ENCODE results near the gene TMEM41A.
"Not testable (repeated sequence)": the region's sequence is repeated elsewhere in the genome, so short reads cannot be mapped to it uniquely, and the experiment has no call there.

Gene TMEM41A

DNA sequence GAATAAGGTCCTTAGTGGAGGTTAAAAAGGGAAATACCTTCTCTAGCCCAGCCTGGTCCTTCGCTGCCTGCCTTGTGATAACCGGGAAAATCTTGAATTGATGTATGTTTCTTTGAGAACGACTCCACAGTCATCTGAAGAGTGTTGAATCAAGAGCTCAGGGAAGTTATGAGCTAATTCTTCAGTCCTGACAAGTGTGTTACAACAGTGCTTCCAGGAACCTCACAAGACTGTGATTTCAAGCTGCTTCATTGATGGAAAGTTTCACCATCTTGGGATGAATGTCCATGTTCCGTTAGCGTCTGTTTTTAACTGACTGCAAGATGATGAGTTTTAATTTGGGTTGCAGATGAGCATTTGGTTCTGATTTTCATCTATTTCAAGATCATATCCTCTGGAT, 12.4 kb downstream of the TMEM41A start:
- no peak for FAIRE-seq

- no peak for FAIRE-seq
These were observed 14.5 kb downstream of the TMEM41A start for GRCh38 chr3:185484296-185484695.

- FAIRE-seq: no peak
These were observed 19.4 kb downstream of the TMEM41A start for GRCh38 chr3:185479373-185479945.

- no peak for FAIRE-seq
These were observed 21.5 kb downstream of the TMEM41A start for GRCh38 chr3:185477316-185477715.

DNA sequence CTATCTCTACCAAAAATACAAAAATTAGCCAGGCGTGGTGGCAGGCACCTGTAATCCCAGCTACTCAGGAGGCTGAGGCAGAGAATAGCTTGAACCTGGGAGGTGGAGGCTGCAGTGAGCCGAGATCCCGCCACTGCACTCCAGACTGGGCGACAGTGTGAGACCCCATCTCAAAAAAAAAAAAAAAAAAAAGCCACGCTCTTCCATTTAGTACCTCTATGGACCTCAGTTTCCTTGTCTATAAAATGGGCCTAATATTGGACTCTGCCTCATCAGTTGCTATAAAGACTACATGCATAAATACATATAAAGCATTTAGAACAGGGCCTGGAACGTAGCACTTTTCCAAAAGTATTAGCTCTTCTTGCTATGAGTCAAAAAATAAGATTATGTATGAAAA, 23.9 kb downstream of the TMEM41A start:
- not testable (repeated sequence) for FAIRE-seq

GRCh38 chr3:185473290-185473815, 25.5 kb downstream of the TMEM41A start:
- FAIRE-seq: no peak

- no peak for FAIRE-seq
These were observed 28.5 kb downstream of the TMEM41A start for GRCh38 chr3:185470323-185470722.

GRCh38 chr3:185469542-185469941, 29.3 kb downstream of the TMEM41A start:
- FAIRE-seq: no peak

- not testable (repeated sequence) for FAIRE-seq
These were observed 32.7 kb downstream of the TMEM41A start for GRCh38 chr3:185466123-185466522.

- no peak for FAIRE-seq
These were observed 33.4 kb downstream of the TMEM41A start for GRCh38 chr3:185465471-185465870.

DNA sequence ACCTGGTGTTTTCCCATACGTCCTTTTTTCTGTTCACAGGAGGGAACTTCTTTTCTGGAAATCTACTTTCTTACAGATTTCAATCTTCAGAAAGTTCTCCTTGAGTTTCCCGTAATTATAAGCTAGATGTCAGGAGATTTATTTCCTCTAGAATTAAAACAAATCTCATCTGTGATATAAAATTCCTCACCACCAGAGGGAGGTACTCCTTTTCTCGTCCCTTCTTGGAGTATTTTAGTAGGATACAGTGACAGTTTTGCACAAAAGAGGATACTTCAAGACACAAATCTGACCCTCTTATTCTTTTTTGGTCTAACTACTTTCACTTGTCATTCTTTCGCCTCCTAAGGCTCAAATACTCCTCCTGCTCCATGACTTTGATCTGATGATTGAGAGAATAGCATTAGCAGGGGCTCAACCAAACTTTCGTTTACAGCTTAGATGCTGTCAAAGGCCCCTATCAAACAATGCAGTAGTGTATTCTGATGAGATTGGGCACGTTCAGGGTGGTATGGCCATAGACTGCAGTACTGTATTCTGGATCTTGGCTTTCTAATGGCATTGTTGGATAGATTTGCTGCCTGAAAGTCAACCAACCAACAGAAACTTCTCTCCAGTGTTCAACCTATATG, 38.0 kb downstream of the TMEM41A start:
- peak; percentile 74 for FAIRE-seq

DNA sequence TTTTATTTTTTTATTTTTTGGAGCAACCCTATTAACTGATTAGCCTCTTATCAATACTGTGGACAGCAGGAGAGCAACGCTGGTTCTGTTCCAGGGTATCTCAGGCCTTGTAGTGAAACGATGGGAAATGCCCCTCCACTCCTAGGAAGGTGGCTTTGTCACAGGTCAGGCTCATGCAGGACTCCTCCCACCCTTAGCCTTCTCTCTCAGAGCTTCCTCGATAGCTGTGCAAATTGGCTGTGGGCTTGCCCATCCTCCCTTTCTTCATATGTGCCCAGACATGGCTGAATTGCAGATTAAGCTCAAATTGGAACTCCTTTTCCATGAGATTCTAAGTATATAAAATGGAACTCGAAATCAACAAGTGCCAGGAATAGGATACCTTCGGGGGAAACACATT, 38.5 kb downstream of the TMEM41A start:
- FAIRE-seq: no peak

DNA sequence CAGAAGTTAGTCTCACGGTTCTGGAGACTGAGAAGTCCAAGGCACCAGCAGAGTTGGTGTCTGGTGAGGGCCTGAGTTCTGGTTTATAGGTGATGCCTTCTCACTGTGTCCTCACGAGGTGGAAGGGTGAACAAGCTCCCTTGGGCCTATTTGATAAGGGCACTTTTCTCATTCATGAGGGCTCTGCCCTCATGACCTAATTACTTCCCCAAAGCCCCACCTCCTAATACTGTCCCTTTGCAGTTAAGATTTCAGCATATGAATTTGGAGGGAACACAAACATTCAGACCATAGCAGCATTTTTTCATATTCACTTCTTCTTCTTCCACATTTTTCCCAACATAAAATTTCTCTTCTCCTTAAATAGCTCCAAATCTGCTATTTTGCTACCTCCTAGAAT, 41.5 kb downstream of the TMEM41A start:
- FAIRE-seq: no peak

GRCh38 chr3:185451432-185451831, 47.4 kb downstream of the TMEM41A start:
- FAIRE-seq: not testable (repeated sequence)

GRCh38 chr3:185448107-185448506, 50.7 kb downstream of the TMEM41A start:
- no peak for FAIRE-seq

GRCh38 chr3:185444329-185444728, 54.5 kb downstream of the TMEM41A start:
- no peak for FAIRE-seq

GRCh38 chr3:185442031-185442430, 56.8 kb downstream of the TMEM41A start:
- FAIRE-seq: no peak

DNA sequence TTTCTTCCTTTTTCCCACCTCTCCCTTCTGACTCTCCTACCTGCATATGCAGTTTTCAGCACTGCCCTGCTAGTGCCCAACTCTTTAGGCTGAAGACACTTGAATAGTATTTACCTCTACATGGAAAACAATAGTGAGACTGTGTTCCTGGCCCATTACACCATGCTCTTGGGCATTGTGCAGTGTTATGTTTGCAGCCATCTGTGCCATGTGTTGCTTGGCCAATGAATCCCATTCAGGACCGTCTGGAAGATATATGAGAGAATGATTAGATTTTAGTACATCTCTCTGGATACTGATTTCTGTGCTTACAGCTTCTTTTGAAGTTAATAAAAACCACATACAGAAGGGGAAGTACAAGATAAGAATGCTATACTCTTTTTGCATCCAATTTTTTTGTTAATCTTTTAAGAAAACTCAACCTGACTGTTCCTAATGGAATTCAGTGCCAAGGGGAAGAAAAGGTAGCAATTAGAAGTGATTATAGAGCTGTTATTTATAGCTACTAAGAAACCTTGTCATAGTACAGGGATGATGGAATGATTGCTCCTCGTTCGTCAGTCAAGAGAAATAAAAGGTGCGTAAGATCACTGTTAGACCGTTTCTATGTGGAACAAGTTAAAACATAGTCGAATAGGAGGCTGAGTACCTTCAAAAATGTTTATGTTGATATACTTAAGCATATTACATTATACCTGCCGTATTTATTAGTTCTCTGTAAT, 58.9 kb downstream of the TMEM41A start:
- FAIRE-seq: no peak

Measured in A204.1 (cell line).